Measurements from ENCODE around the gene ILF3.
A peak's percentile ranks its signal among the peaks of the same experiment; 100 is the strongest.

Gene ILF3

GRCh38 chr19:10679743-10680142 lies 25.6 kb downstream of the ILF3 start:
- no peak for DNase-seq

- no peak for DNase-seq
Observed at GRCh38 chr19:10680545-10681135, 26.5 kb downstream of the ILF3 start.

DNA sequence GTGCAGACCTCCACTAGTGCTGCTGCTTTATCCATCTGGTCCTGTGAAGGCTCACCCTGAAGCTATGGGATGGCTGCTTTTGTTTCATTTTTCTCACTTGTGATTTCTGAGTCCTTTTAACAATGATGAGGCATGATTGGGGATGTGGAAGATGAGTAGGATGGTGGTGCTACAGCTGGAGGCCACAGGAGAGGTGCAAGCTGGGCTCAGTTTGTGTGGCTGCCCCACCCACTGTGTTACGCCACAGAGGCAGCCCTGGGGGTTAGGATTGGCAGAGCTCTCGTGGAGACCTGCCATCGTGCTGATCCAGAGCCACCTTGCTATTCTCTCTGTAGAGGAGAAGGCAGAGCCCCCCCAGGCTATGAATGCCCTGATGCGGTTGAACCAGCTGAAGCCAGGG lies 27.5 kb downstream of the ILF3 start:
- DNase-seq: no peak

GRCh38 chr19:10682397-10683063 lies 28.4 kb downstream of the ILF3 start:
- no peak for DNase-seq

DNA sequence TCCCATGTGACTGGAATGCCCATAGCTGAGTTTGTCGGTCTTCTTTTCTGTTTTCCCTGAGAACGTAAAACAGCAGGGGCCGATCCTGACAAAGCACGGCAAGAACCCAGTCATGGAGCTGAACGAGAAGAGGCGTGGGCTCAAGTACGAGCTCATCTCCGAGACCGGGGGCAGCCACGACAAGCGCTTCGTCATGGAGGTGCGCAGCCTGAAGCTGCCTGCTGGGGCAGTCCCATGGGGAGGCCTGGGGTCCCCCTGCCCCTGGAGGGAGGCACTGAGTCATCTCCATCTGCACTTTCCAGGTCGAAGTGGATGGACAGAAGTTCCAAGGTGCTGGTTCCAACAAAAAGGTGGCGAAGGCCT lies 28.9 kb downstream of the ILF3 start:
- DNase-seq: no peak

DNA sequence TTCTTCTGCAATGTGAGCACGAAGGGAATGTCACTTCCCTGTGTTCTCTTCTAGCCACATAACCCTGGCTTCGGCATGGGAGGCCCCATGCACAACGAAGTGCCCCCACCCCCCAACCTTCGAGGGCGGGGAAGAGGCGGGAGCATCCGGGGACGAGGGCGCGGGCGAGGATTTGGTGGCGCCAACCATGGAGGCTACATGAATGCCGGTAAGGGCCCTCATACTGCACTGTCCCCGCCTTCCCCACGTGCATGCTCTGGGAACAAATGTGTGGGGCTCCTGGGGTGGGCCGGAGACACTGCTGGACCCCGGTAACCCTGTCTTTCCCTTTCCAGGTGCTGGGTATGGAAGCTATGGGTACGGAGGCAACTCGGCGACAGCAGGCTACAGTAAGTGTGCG lies 29.4 kb downstream of the ILF3 start:
- DNase-seq: no peak

DNA sequence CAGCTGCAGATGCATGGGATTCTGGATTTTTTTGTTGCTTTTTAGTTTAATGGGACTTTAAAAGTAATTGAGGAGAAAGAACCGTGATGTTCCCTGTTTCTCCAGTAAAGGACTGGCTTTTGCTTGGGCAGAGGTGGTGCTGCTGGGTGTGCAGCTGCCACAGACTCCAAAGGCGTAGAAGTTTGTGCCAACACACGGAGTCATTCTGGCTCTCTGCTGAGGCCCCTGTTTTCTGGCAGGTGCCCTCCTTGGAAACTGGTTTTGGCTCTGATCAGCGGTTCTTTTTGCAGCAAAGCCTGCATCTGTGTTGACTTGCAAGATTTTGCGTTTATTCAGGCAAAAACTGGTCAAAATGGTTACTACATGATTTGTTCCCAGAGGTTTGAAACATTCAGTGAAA lies 31.1 kb downstream of the ILF3 start:
- no peak for DNase-seq

DNA sequence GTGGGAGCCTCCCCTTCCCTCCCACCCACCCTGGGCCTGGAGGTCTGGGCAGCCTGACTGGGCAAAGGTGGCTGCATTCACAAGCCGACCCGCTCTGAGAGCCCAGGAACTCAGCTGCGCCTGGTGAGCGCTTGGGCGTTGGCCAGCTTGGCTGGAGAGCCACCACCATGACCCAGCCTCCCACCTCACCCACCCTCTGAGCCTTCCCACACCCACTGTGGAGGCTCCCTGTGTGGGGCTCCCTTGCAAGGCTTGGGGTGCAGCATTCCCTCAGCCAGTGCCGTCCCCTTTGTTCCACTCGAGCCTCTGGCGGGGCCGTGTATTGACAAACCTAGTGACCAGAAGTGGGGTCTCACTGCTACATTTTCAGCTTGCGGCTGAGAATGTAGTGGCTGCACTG lies 32.0 kb downstream of the ILF3 start:
- no peak for DNase-seq

DNA sequence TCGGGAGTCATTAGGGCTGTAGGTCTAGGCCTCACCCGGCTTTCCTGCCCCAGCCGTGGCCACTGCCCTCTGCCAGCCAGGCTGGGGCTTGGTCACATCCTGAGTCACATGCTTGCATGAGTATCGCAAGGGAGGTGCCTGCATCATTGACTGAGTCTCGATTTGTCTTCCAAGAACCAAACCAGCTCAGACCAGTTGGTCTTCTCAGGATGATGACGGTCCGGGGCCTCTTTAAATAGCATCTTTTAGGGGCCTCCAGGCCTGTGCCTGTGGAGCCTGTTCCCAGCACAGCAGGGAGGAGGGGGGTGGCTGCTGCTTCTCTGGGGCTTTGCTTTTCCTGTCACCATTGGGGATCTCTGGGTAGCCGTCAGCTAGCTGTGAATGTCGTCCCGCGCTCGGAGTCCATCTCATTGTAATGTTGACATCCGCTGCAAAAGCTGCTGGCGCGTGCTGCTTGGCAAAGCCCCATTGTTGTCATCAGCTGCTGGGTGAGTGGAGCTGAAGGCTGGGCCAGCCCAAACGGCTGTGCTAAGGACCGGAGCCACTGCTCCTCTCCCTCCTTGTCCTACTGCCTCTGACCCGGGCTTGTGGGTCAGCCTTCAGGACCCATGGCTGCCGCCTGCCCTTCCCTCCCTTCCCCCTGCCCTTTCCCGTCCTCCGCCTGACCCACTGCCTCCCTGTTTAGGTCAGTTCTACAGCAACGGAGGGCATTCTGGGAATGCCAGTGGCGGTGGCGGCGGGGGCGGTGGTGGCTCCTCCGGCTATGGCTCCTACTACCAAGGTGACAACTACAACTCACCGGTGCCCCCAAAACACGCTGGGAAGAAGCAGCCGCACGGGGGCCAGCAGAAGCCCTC lies 32.7 kb downstream of the ILF3 start:
- DNase-seq: no peak

DNA sequence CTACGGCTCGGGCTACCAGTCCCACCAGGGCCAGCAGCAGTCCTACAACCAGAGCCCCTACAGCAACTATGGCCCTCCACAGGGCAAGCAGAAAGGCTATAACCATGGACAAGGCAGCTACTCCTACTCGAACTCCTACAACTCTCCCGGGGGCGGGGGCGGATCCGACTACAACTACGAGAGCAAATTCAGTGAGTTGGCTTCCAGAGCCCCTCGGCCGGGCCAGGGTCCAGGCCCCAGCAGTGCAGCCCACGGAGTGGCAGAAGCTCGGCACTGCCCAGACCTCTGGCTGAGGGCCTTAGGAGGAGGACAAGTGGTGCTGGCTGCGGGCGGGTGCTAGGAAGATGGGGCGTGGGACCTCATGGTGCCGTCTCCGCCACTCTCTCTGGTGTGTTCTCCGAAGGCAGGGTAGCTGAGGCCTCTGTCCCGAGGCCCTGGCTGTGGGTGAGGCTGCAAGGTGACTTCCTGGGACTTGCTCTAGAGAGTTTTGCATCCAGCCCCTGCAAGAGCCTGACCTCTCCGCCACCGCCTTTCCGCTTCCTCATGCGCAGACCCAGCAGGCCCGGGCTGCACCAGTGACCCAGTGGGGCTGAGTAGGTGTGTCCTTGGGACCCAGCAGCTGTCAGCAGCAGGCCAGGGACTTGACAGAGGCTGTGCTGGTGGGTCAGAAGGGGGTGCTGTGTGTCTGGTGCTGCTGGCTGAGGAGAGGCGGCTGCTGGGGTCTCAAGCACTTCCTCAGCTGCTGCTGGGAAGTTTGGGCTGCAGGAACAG lies 33.6 kb downstream of the ILF3 start:
- no peak for DNase-seq

GRCh38 chr19:10688545-10689280 lies 34.6 kb downstream of the ILF3 start:
- DNase-seq: no peak

- no peak for DNase-seq
Observed at GRCh38 chr19:10690341-10690781, 36.2 kb downstream of the ILF3 start.

DNA sequence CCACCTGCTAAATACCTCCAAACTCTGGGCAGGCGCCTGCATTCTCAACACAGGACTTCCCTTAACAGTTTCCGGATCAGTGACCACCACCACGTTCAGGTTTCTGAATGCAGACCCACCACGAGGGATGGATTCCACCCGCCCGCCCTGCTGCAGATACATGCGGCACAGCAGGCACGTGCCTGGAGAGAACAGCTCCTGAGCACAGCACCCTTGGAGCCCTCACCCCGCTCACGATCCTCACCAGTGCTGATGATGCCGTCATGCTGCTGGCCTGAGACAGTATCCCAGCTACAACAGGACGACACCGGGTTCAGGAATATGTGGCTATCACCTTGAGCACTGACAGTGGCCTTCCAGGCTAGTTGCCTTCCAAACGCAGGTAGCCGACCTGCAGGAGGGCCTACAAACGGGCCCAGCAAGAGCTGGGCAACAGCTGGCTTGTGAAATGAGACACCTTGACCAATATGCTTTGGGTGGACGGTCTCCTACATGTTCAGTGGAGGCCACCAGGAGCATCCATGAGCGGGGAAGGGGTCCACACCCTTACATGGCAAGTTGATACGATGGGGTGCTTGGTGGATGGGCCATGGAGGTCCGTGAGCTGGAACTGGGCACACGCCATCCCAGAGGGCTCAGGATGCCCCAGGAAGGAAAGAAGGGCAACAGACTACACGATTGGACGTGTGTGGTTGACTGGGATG lies 37.2 kb downstream of the ILF3 start:
- DNase-seq: no peak

GRCh38 chr19:10691883-10692282 lies 37.7 kb downstream of the ILF3 start:
- no peak for DNase-seq

DNA sequence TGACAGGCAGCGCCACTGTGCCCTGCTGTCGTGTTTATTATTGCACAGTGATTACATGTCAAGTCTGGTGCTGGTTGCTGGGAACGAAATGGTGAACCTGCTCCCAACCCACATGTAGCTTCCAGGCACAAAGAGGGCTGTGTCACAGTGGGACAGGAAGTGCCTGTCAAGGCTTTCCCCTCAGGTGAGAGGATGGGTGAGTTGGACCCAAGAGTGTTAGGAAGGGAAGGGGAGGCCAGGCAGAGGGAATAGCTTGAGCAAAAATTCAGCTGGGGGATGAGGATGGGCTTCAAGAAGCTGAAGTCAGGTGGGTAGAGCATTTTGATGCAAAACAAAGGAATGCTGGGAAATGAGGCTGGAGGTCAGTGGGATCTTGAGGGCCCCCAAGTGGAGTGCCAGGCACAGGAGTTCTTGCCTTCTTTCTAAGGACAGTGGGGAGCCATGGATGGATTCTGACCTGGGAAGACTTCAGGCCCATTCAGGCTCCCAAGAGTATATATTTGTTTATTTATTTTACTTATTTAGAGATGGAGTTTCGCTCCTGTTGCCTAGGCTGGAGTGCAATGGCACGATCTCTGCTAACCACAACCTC lies 38.6 kb downstream of the ILF3 start:
- DNase-seq: no peak

- DNase-seq: no peak
Observed at GRCh38 chr19:10694706-10695307, 40.7 kb downstream of the ILF3 start.

GRCh38 chr19:10695401-10696398 lies 41.6 kb downstream of the ILF3 start:
- DNase-seq: peak; percentile 91

DNA sequence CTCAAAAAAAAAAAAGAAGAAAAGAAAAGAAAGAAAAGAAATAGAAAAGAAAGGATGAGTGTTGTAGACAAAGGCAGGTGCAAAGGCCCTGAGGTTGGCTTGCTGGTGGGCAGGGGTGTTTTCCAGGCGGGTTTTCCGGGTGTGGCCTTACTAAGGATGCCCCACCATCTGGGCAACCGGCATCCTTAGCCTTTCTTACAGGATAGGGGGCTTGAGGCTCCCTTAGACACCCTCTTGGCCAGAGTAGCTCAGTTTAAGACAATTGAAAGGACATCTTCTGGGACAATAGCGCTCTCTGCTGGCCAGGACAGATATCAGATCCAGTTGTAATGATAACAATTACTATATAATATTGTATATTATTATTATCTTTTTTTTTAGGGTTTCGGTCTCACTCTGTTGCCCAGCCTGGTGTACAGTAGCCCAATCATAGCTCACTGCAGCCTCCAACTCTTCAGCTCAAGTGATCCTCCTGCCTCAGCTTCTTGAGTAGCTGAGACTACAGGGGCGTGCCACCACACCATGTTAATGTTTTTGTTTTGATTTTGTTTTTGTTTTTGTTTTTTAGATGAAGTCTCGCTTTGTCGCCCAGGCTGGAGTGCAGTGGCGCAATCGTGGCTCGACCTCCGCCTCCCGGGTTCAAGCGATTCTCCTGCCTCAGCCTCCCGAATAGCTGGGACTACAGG lies 45.6 kb downstream of the ILF3 start:
- DNase-seq: peak; percentile 10

- peak; percentile 5 for DNase-seq
Observed at GRCh38 chr19:10701955-10702525, 47.9 kb downstream of the ILF3 start.

Data from NCI-H2227 treated with DMSO at 0.1 percent for 48 hours (cell line).